ENCODE data around the gene C4orf54.

Gene C4orf54

GRCh38 chr4:99651811-99652485 is 5.7 kb downstream of the C4orf54 start:
- no peak for DNase-seq

GRCh38 chr4:99651016-99651769 is 6.4 kb downstream of the C4orf54 start:
- DNase-seq: no peak

GRCh38 chr4:99649778-99650177 is 7.8 kb downstream of the C4orf54 start:
- no peak for DNase-seq

- DNase-seq: no peak
Observed at GRCh38 chr4:99649208-99649607, 8.4 kb downstream of the C4orf54 start.

- no peak for DNase-seq
Observed at GRCh38 chr4:99648321-99648720, 9.3 kb downstream of the C4orf54 start.

GRCh38 chr4:99647071-99647470 is 10.6 kb downstream of the C4orf54 start:
- no peak for DNase-seq

- no peak for DNase-seq
Observed at GRCh38 chr4:99645638-99646037, 12.0 kb downstream of the C4orf54 start.

- no peak for DNase-seq
Observed at GRCh38 chr4:99645036-99645435, 12.6 kb downstream of the C4orf54 start.

GRCh38 chr4:99644453-99644852 is 13.2 kb downstream of the C4orf54 start:
- no peak for DNase-seq

- no peak for DNase-seq
Observed at GRCh38 chr4:99642725-99643489, 14.7 kb downstream of the C4orf54 start.

GRCh38 chr4:99640676-99641075 is 17.0 kb downstream of the C4orf54 start:
- DNase-seq: no peak

- no peak for DNase-seq
Observed at GRCh38 chr4:99637174-99637573, 20.5 kb downstream of the C4orf54 start.

- DNase-seq: no peak
Observed at GRCh38 chr4:99636422-99636821, 21.2 kb downstream of the C4orf54 start.

- DNase-seq: no peak
Observed at GRCh38 chr4:99635601-99636000, 22.0 kb downstream of the C4orf54 start.

GRCh38 chr4:99634742-99635360 is 22.8 kb downstream of the C4orf54 start:
- no peak for DNase-seq

GRCh38 chr4:99633772-99634171 is 23.9 kb downstream of the C4orf54 start:
- no peak for DNase-seq

- DNase-seq: no peak
Observed at GRCh38 chr4:99630857-99631360, 26.7 kb downstream of the C4orf54 start.

- DNase-seq: peak in 1 of 5 experiments; percentile 21
Observed at GRCh38 chr4:99629962-99630554, 27.6 kb downstream of the C4orf54 start.

GRCh38 chr4:99628040-99628439 is 29.6 kb downstream of the C4orf54 start:
- DNase-seq: no peak

- no peak for DNase-seq
Observed at GRCh38 chr4:99625369-99625768, 32.3 kb downstream of the C4orf54 start.

- DNase-seq: peak in 1 of 5 experiments; percentile 39
Observed at GRCh38 chr4:99624141-99624719, 33.4 kb downstream of the C4orf54 start.

- no peak for DNase-seq
Observed at GRCh38 chr4:99622341-99622740, 35.3 kb downstream of the C4orf54 start.
